Tibial artery (tissue), 4 donors: ENCODE data around the gene DENND5B.

ENCODE experiments used
- DNase-seq, 2 donors: peaks; one replicate each; pipeline ENCODE4 v3.0.0-alpha.2; 2019
- H3K27ac ChIP-seq, 2 donors: fragments of 200-600 bp; sonication (generic) in 1 of 2; 1 replicate in 1 of 2; 2 replicates in 1 of 2; pipeline ENCODE4 v1.5.1; 2018 to 2019; ENCODE audit warnings: mild to moderate bottlenecking in 1 of 2
- H3K27me3 ChIP-seq, 2 donors: fragments of 200-600 bp; sonication (generic) in 1 of 2; one replicate each; pipeline versions ENCODE4 v1.5.1 to v1.6.0; 2016 to 2019
- H3K36me3 ChIP-seq, 3 donors: fragments of 200-600 bp; sonication (generic) in 2 of 3; one replicate each; pipeline ENCODE4 v1.5.1; 2016 to 2019; ENCODE audit warnings: mild to moderate bottlenecking in 2 of 3
- H3K4me1 ChIP-seq, 4 donors: fragments of 200-600 bp; sonication (generic) in 2 of 4; 1 replicate in 3 of 4; 2 replicates in 1 of 4; pipeline ENCODE4 v1.5.1; 2016 to 2019
- H3K4me3 ChIP-seq, 2 donors: fragments of 200-600 bp; sonication (generic) in 1 of 2; 1 replicate in 1 of 2; 2 replicates in 1 of 2; pipeline ENCODE4 v1.5.1; 2018 to 2019; ENCODE audit warnings: mild to moderate bottlenecking in 2 of 2
- H3K9me3 ChIP-seq, 3 donors: fragments of 200-600 bp; sonication (generic) in 1 of 3; one replicate each; pipeline ENCODE4 v1.5.1; 2016 to 2019
- intact Hi-C: fragments of 100-400 bp; cut with DNase I; formaldehyde crosslinking; loops from one replicate; pipeline ENCODE4 v1.15.0; 2023; ENCODE audit warnings: low total_unique reads
- TF ChIP-seq, protein P1 (sequence below), 2 experiments: fragments of 200-600 bp in 1 of 2; fragments of 450-650 bp in 1 of 2; IDR thresholded peaks; one replicate each; pipeline ENCODE4 v1.5.1; 2017 to 2019; ENCODE audit warnings: antibody characterized with exemption in 2 of 2, mild to moderate bottlenecking in 1 of 2, moderate library complexity in 1 of 2

DENND5B gene

DNA sequence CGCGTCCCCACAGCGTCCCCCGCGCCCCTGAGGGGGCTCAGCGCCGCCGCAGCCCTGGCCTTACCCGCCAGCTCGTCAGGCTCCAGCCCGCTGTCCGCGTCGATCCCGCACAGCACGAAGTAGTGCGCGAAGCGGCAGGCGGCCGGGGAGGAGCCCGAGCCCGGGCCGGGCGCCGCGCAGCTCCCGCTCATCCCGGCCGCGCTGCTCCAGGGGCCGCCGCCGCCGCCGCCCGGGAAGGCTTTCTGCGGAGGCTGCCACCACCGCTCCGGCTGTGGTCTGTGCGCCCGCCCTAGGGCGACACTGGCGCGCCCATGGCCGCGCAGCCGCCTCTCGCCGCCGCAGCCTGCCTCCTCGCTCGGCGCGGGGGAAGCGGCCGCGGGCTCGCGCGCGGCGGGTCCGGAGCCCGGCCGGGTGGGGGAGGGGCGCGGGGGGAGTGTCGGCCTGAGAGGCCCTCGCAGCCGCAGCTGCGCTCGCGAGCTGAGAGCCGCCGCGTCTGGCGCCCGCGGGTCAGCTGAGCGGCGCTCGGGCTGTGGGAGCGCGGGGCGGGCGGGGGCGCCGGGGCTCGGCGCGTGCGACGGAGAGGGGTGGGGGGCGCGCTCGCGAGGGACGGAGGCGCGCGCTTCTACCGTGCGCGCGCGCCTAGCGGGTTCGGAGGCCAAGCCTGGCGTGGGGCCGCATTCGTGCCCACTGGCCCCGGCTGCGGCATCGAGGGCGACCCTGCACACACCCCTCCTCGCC, at the start of gene DENND5B:
DENND5B (minus strand) TSS at position 495 of the 738 bp plus-strand sequence; CDS start at position 191, 304 bp downstream.
- Histone ChIP-seq H3K9me3 (no peaks in the 10 kb centered on the region), H3K27ac (peak within 1 kb of the TSS; percentile 94 to 99), H3K4me1 (peaks cover 0 to 22% (median 10%) of the 10 kb centered on the region in 4 donors), H3K27me3 (no peaks in the 10 kb centered on the region), H3K4me3 (peak within 1 kb of the TSS; percentile 75 to 98), H3K36me3 (no peaks in the 10 kb centered on the region)
- intact Hi-C loops: loop anchor here (2.0 kb wide), 1 partner anchor 266 kb away; no protein-coding TSS in a partner anchor
- peak; percentile 61 to 86 for DNase-seq
- TF ChIP-seq, protein P1, sequence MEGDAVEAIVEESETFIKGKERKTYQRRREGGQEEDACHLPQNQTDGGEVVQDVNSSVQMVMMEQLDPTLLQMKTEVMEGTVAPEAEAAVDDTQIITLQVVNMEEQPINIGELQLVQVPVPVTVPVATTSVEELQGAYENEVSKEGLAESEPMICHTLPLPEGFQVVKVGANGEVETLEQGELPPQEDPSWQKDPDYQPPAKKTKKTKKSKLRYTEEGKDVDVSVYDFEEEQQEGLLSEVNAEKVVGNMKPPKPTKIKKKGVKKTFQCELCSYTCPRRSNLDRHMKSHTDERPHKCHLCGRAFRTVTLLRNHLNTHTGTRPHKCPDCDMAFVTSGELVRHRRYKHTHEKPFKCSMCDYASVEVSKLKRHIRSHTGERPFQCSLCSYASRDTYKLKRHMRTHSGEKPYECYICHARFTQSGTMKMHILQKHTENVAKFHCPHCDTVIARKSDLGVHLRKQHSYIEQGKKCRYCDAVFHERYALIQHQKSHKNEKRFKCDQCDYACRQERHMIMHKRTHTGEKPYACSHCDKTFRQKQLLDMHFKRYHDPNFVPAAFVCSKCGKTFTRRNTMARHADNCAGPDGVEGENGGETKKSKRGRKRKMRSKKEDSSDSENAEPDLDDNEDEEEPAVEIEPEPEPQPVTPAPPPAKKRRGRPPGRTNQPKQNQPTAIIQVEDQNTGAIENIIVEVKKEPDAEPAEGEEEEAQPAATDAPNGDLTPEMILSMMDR (IDR thresholded peaks at IDR 0.05): no peak

DNA sequence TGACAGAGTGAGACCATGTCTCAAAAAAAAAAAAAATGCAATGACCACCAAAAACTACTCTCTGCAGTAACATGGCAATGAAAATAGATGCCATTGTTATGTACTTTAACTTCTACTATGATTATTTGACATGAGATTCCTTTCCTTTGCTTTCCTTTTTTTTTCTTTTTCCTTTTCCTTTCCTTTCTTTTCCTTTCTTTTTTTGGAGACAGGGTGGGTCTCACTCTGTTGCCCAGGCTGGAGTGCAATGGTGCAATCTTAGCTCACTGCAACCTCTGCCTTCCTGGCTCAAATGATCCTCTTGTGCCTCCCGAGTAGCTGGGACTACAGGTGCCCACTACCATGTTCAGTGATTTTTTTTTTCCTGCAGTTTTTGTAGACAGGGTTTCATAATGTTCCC, 43.7 kb upstream of the DENND5B start:
- H3K27ac ChIP-seq: no peak overlapping the region
- no peaks in the 10 kb centered on the region for H3K9me3 ChIP-seq
- no peak overlapping the region for H3K4me3 ChIP-seq
- intact Hi-C loops: no loop called here
- no peak for DNase-seq
- H3K36me3 ChIP-seq: no peaks in the 10 kb centered on the region
- H3K4me1 ChIP-seq: peaks cover 0 to 12% (median 7%) of the 10 kb centered on the region in 4 donors
- TF ChIP-seq, protein P1 (IDR thresholded peaks at IDR 0.05): no peak
- no peaks in the 10 kb centered on the region for H3K27me3 ChIP-seq

DNA sequence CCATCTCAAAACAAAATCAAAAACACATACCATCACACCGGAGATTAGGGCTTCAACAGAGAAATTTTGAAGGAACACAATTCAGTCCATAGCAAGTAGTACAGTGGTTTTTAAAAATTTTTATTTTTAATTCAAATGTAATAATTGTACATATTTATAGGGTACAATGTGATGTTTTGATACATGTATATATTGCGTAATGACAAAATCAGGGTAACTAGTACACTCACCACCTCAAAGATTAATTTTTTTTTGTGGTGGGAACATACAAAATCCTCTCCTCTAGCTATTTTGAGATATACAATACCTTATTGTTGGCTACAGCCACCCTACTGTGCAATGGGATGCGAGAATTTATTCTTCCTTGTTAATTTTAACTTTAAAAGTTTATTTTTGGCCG, 42.5 kb upstream of the DENND5B start:
- H3K4me1 ChIP-seq: peaks cover 0 to 15% (median 7%) of the 10 kb centered on the region in 4 donors
- H3K9me3 ChIP-seq: no peaks in the 10 kb centered on the region
- no peak overlapping the region for H3K27ac ChIP-seq
- H3K36me3 ChIP-seq: no peaks in the 10 kb centered on the region
- no peak for DNase-seq
- H3K4me3 ChIP-seq: no peak overlapping the region
- TF ChIP-seq, protein P1 (IDR thresholded peaks at IDR 0.05): no peak
- intact Hi-C loops: no loop called here
- no peaks in the 10 kb centered on the region for H3K27me3 ChIP-seq

DNA sequence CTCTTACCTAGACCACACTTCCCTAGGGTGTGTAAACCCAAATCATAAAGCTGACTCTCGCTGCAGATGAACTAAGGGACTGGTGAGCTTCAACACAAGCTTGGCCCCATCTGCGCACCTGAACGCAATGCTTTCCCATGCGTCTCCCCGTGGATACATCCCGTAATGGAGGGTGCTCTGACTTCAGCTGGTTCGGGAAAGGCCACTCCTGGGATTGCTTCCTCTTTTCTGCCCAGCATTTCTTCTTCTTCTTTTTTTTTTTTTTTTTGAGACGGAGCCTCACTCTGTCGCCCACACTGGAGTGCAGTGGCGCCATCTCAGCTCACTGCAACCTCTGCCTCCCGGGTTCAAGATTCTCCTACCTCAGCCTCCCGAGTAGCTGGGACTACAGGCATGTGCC, 40.9 kb upstream of the DENND5B start:
- Histone ChIP-seq H3K27ac (no peak overlapping the region), H3K9me3 (no peaks in the 10 kb centered on the region), H3K27me3 (no peaks in the 10 kb centered on the region), H3K4me3 (no peak overlapping the region), H3K4me1 (peaks cover 0 to 15% (median 7%) of the 10 kb centered on the region in 4 donors), H3K36me3 (no peaks in the 10 kb centered on the region)
- no peak for DNase-seq
- intact Hi-C loops: no loop called here
- TF ChIP-seq, protein P1 (IDR thresholded peaks at IDR 0.05): no peak

DNA sequence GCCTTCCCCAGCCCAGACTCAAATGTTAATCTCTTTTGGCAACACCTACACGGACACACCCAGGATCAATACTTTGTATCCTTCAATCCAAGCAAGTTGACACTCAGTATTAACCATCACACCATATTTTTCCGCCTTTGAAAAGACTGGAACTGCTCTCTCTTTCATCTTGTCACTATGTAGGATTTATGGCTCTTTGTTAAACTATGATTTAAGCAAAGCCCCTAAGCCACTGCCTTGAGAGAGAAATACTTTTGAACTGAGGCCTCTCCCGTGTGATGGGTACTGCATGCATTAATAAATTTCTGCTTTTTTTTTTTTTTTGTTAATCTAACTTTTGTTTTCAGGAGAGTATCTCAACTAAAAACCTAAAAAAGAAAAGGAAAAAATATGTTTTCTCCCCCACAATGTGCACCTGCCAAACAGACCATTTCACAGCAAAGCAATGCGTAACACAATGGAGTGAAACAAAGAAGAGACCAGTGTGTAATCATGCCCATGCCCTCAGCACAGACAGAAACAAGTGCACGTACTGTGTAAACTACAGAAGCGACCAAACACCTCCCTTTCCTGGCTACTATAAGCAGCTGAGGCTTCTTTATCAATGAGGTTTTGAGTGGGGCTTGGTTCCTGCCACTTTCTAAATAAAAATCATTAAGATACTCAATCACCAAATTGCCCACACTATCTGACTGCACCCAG, 40.2 kb upstream of the DENND5B start:
- H3K4me1 ChIP-seq: peaks cover 0 to 15% (median 7%) of the 10 kb centered on the region in 4 donors
- intact Hi-C loops: no loop called here
- H3K36me3 ChIP-seq: no peaks in the 10 kb centered on the region
- no peaks in the 10 kb centered on the region for H3K9me3 ChIP-seq
- no peak overlapping the region for H3K4me3 ChIP-seq
- H3K27me3 ChIP-seq: no peaks in the 10 kb centered on the region
- DNase-seq: no peak
- H3K27ac ChIP-seq: no peak overlapping the region
- TF ChIP-seq, protein P1 (IDR thresholded peaks at IDR 0.05): no peak
